ENCODE results near the gene MLIP. TPM values are rescaled to one million over a fixed set of nuclear protein-coding genes. Genes with fewer than 3 reads are reported as not detected.

MLIP gene
- total and polyA plus RNA-seq, 2 of the 13 experiments (the other 11 are each of a cell fraction or from before 2014, with no cell fraction given), result 0.08 to 0.33 TPM

- in situ Hi-C loops (cut with HindIII; ENCODE audit: extremely low pct_ligation_motif_present, low pct_unique_long_range_greater_than_20kb) (no loop called here), intact Hi-C loops (cut with micrococcal nuclease; ENCODE audit: unreplicated experiment) (no loop called here)
- H3K27me3 ChIP-seq (ENCODE audit: control insufficient read depth in 1 of 2, insufficient read depth in 2 of 2, low read length in 2 of 2), result no peaks in the 10 kb centered on the region
- H2AFZ ChIP-seq (ENCODE audit: low read length), result no peak overlapping the region
- H3K4me3 ChIP-seq (replicated peaks in 1 of 3; ENCODE audit: insufficient read depth in 1 of 3, low read depth in 2 of 3, low read length in 3 of 3), result no peak overlapping the region
- H3K36me3 ChIP-seq (replicated peaks in 1 of 2; ENCODE audit: control insufficient read depth in 1 of 2, insufficient read depth in 2 of 2, low read length in 2 of 2), result no peaks in the 10 kb centered on the region
- WGBS (ENCODE audit: low lambda C conversion rate), result 3% methylated on average over 2 of the region's 2 CpGs
- CTCF ChIA-PET (ENCODE audit: low intra/inter-chr PET ratio, low total read pairs), result no interaction called here
- DNase-seq (ENCODE audit: low spot score) (no peak), ATAC-seq (no peak), FAIRE-seq (no peak)
- BruUV-seq (replicated peaks), result no TSS peak
- POLR2A ChIA-PET, result no interaction called here
- no peak overlapping the region for H3K9ac ChIP-seq (ENCODE audit: insufficient read depth, low read depth, low read length)
- no peaks in the 10 kb centered on the region for H3K79me2 ChIP-seq (ENCODE audit: insufficient read depth, low read length)
- no peak overlapping the region for H3K4me2 ChIP-seq (ENCODE audit: low read depth, low read length)
- H3K4me1 ChIP-seq (ENCODE audit: insufficient read depth, low read length), result no peaks in the 10 kb centered on the region
- no peaks in the 10 kb centered on the region for H4K20me1 ChIP-seq (ENCODE audit: insufficient read depth, low read length)
- H3K9me3 ChIP-seq (ENCODE audit: low read length), result no peaks in the 10 kb centered on the region
- no peak overlapping the region for H3K27ac ChIP-seq (ENCODE audit: extremely low read length, insufficient read depth, low read length)
- no peak for TF ChIP-seq ZNF124 (CRISPR knock-in tag; IDR thresholded peaks at IDR 0.05)
- TF ChIP-seq GATA4 (IDR thresholded peaks at IDR 0.05; ENCODE audit: borderline replicate concordance, low read depth), result no peak
- no peak for TF ChIP-seq DZIP1 (CRISPR knock-in tag; IDR thresholded peaks at IDR 0.05)
These were observed 125.7 kb downstream of the MLIP start for GRCh38 chr6:54236984-54237383.

GRCh38 chr6:54238396-54238795, 127.2 kb downstream of the MLIP start:
- H3K9me3 ChIP-seq (ENCODE audit: low read length), result no peaks in the 10 kb centered on the region
- POLR2A ChIA-PET, result no interaction called here
- TF ChIP-seq PREB (CRISPR knock-in tag; IDR thresholded peaks at IDR 0.05) (no peak), RFXAP (CRISPR knock-in tag; IDR thresholded peaks at IDR 0.05; ENCODE audit: borderline replicate concordance) (no peak), KDM4B (CRISPR knock-in tag; IDR thresholded peaks at IDR 0.05) (no peak), HMG20B (CRISPR knock-in tag; conservative IDR thresholded peaks at IDR 0.05) (no peak), ZSCAN30 (CRISPR knock-in tag; IDR thresholded peaks at IDR 0.05) (no peak)
- H3K4me1 ChIP-seq (ENCODE audit: insufficient read depth, low read length), result no peaks in the 10 kb centered on the region
- FAIRE-seq, result no peak
- WGBS (ENCODE audit: low lambda C conversion rate), result 2% methylated on average over 1 of the region's 1 CpG
- H3K36me3 ChIP-seq (replicated peaks in 1 of 2; ENCODE audit: control insufficient read depth in 1 of 2, insufficient read depth in 2 of 2, low read length in 2 of 2), result no peaks in the 10 kb centered on the region
- H3K27ac ChIP-seq (ENCODE audit: extremely low read length, insufficient read depth, low read length), result no peak overlapping the region
- H2AFZ ChIP-seq (ENCODE audit: low read length), result no peak overlapping the region
- CTCF ChIA-PET (ENCODE audit: low intra/inter-chr PET ratio, low total read pairs), result no interaction called here
- DNase-seq (ENCODE audit: low spot score), result no peak
- H4K20me1 ChIP-seq (ENCODE audit: insufficient read depth, low read length), result no peaks in the 10 kb centered on the region
- no peaks in the 10 kb centered on the region for H3K79me2 ChIP-seq (ENCODE audit: insufficient read depth, low read length)
- no peak overlapping the region for H3K4me2 ChIP-seq (ENCODE audit: low read depth, low read length)
- no peak for ATAC-seq
- no peak overlapping the region for H3K9ac ChIP-seq (ENCODE audit: insufficient read depth, low read depth, low read length)
- in situ Hi-C loops (cut with HindIII; ENCODE audit: extremely low pct_ligation_motif_present, low pct_unique_long_range_greater_than_20kb), result no loop called here
- no TSS peak for BruUV-seq (replicated peaks)
- intact Hi-C loops (cut with micrococcal nuclease; ENCODE audit: unreplicated experiment), result no loop called here
- H3K27me3 ChIP-seq (ENCODE audit: control insufficient read depth in 1 of 2, insufficient read depth in 2 of 2, low read length in 2 of 2), result no peaks in the 10 kb centered on the region
- H3K4me3 ChIP-seq (replicated peaks in 1 of 3; ENCODE audit: insufficient read depth in 1 of 3, low read depth in 2 of 3, low read length in 3 of 3), result no peak overlapping the region
